Measurements from ENCODE around the gene DLAT.
"Not testable (repeated sequence)": the region's sequence is repeated elsewhere in the genome, so short reads cannot be mapped to it uniquely, and the experiment has no call there.

GRCh38 chr11:111996669-111997068, 28.5 kb upstream of the DLAT start:
- TF ChIP-seq CTCF (IDR thresholded peaks at IDR 0.05 in 2 of 3, conservative IDR thresholded peaks at IDR 0.05 in 1 of 3; ENCODE audit: borderline replicate concordance in 1 of 3, insufficient read depth in 1 of 3, low read depth in 2 of 3, low read length in 2 of 3) (peak; percentile 2 to 20 (median 9); a peak in 1 of 6 replicates), RAD21 (IDR thresholded peaks at IDR 0.05; ENCODE audit: low read depth) (peak; percentile 51)
- not testable (repeated sequence) for TF ChIP-seq POLR2A (IDR thresholded peaks at IDR 0.05; ENCODE audit: borderline replicate concordance, extremely low read depth, insufficient read depth, insufficient read length); TCF7L2 (IDR thresholded peaks at IDR 0.05; ENCODE audit: borderline replicate concordance, extremely low read depth, insufficient read depth, insufficient read length); SIN3A (IDR thresholded peaks at IDR 0.05; ENCODE audit: low read depth); EZH2 (IDR thresholded peaks at IDR 0.05); ZFX (IDR thresholded peaks at IDR 0.05); REST (IDR thresholded peaks at IDR 0.05; ENCODE audit: low read depth); SRF (IDR thresholded peaks at IDR 0.05; ENCODE audit: low read depth); ATF3 (IDR thresholded peaks at IDR 0.05); MAX (IDR thresholded peaks at IDR 0.05); YY1 (IDR thresholded peaks at IDR 0.05; ENCODE audit: extremely low read depth, insufficient replicate concordance, low read depth, low read length)

All from HCT116 (cell line).